GM23248 (cell line): ENCODE results near the gene GALNT13.

ENCODE experiments used
- EZH2 ChIP-seq: fragments of 200-600 bp; sonication (generic); IDR thresholded peaks from 2 replicates; pipeline ENCODE4 v1.6.1; 2018; ENCODE audit warnings: antibody characterized with exemption, mild to moderate bottlenecking; ENCODE audit not compliant: insufficient read depth, poor library complexity, severe bottlenecking
- EZH2phosphoT487 ChIP-seq: fragments of 200-600 bp; sonication (generic); IDR thresholded peaks from 2 replicates; pipeline ENCODE4 v1.6.1; 2018; ENCODE audit warnings: antibody characterized with exemption, moderate library complexity, mild to moderate bottlenecking, low read depth; ENCODE audit not compliant: insufficient read depth

DNA sequence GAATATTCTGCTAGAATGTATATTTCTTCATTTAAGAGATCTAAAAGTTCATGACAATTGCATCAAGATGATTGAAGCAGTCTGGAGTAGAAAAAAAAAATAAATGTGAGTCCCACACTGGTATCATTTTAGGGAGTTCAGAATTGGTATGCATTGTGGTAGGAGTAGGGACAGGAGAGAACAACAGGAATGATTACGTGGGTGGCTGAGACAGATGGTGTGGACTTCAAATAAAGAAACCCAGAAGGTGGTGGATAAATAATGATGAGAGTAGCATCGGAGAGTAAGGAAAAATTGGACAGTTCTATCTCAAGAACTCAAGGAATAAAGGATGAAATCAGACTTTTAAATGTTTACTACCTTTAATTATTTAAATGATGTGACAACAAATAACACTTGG lies 289.6 kb downstream of the GALNT13 start:
- TF ChIP-seq EZH2phosphoT487 = no peak
- no peak for TF ChIP-seq EZH2
